Endothelial cell of umbilical vein (primary cell): Measurements from ENCODE around the gene ATAT1. TPM values are rescaled to one million over a fixed set of nuclear protein-coding genes. Genes with fewer than 3 reads are reported as not detected.

Experiments used
- BruUV-seq: library from RNA; stranded (reverse); fragments of 400-500 nt; replicated peaks from 2 replicates; lab custom pipeline; 2021; lab: Mats Ljungman, UMichigan
- CTCF ChIA-PET: fragments of 300-600, 350-600 bp; sonication (Branson Sonifier 250); formaldehyde crosslinking; loops from one replicate; lab custom pipeline; 2021; ENCODE audit warnings: antibody characterized with exemption, inconsistent platforms; lab: Charles Lee
- POLR2A ChIA-PET: fragments of 300-600, 350-600 bp; sonication (Branson Sonifier 250); formaldehyde crosslinking; loops from one replicate; lab custom pipeline; 2021; ENCODE audit warnings: antibody characterized with exemption, inconsistent platforms; lab: Charles Lee
- DNase-seq: peaks from one replicate; pipeline ENCODE4 v3.0.0-alpha.2; 2011; ENCODE audit warnings: low read depth, low spot score
- FAIRE-seq: peaks from 2 replicates; lab custom pipeline; 2011; peaks lifted over from hg19 to GRCh38; lab: Jason Lieb, UNC
- H2AFZ ChIP-seq: 2 replicates; pipeline ENCODE4 v1.6.0; 2012; ENCODE audit warnings: low read depth, low read length, control low read depth, inconsistent platforms
- H3K27ac ChIP-seq: 2 replicates; pipeline ENCODE4 v1.5.1; 2011; ENCODE audit warnings: low read depth, mild to moderate bottlenecking, control low read depth, low read length, moderate library complexity; ENCODE audit not compliant: insufficient read depth
- H3K27me3 ChIP-seq, 2 experiments: 2 replicates each; pipeline versions ENCODE4 v1.6.0 to v1.6.1; 2011; ENCODE audit warnings: low read length in 2 of 2, mixed read lengths in 1 of 2; ENCODE audit not compliant: control insufficient read depth in 2 of 2, insufficient read depth in 2 of 2
- H3K36me3 ChIP-seq, 2 experiments: 2 replicates in 1 of 2; 3 replicates in 1 of 2; pipeline ENCODE4 v1.5.1; 2011; ENCODE audit warnings: low read length in 2 of 2, mild to moderate bottlenecking in 1 of 2, moderate library complexity in 1 of 2; ENCODE audit not compliant: control insufficient read depth in 2 of 2, insufficient read depth in 2 of 2; ENCODE audit errors: extremely low read depth in 1 of 2
- H3K4me1 ChIP-seq: 3 replicates; pipeline ENCODE4 v1.5.1; 2011; ENCODE audit warnings: mild to moderate bottlenecking, low read length; ENCODE audit not compliant: control insufficient read depth, insufficient read depth; ENCODE audit errors: extremely low read depth
- H3K4me2 ChIP-seq: 2 replicates; pipeline ENCODE4 v1.6.1; 2011; ENCODE audit warnings: low read length, control low read depth, mixed read lengths; ENCODE audit not compliant: insufficient read depth
- H3K4me3 ChIP-seq, 3 experiments: fragments of 200-600 bp in 1 of 3; sonication (generic), shearing (Covaris generic) in 1 of 3; replicated peaks in 1 of 3; 2 replicates each; pipeline ENCODE4 v1.5.1; 2011 to 2016; ENCODE audit warnings: control low read depth in 3 of 3, low read length in 3 of 3, mild to moderate bottlenecking in 2 of 3, inconsistent platforms in 1 of 3, low read depth in 1 of 3, moderate library complexity in 1 of 3; ENCODE audit not compliant: insufficient read depth in 1 of 3
- H3K79me2 ChIP-seq: 2 replicates; pipeline ENCODE4 v1.6.0; 2012; ENCODE audit warnings: low read length, inconsistent platforms; ENCODE audit not compliant: control insufficient read depth, insufficient read depth
- H3K9ac ChIP-seq: replicated peaks from 2 replicates; pipeline ENCODE3; 2011; ENCODE audit warnings: low read length, control low read depth; ENCODE audit not compliant: insufficient read depth; ENCODE audit errors: extremely low read depth
- H3K9me1 ChIP-seq: replicated peaks from 3 replicates; pipeline ENCODE4 v1.6.0; 2011; ENCODE audit warnings: mild to moderate bottlenecking, low read length; ENCODE audit not compliant: control insufficient read depth, insufficient read depth; ENCODE audit errors: extremely low read depth
- H3K9me3 ChIP-seq: replicated peaks from 2 replicates; pipeline ENCODE4 v1.5.1; 2012; ENCODE audit warnings: low read length, inconsistent platforms; ENCODE audit not compliant: control insufficient read depth, insufficient read depth
- H4K20me1 ChIP-seq: replicated peaks from 2 replicates; pipeline ENCODE3; 2011; ENCODE audit warnings: mild to moderate bottlenecking, low read length; ENCODE audit not compliant: control insufficient read depth, insufficient read depth; ENCODE audit errors: extremely low read depth
- FOS ChIP-seq: IDR thresholded peaks from 2 replicates; pipeline ENCODE4 v1.6.1; 2011; ENCODE audit warnings: mild to moderate bottlenecking, low read length, moderate library complexity, borderline replicate concordance; ENCODE audit not compliant: insufficient read depth
- POLR2A ChIP-seq: IDR thresholded peaks from 2 replicates; pipeline ENCODE4 v1.6.1; 2012; ENCODE audit warnings: low read depth, mild to moderate bottlenecking, control low read depth, low read length
- POLR2AphosphoS5 ChIP-seq: IDR thresholded peaks from 2 replicates; pipeline ENCODE4 v1.6.1; 2012; ENCODE audit warnings: low read depth, mild to moderate bottlenecking, control low read depth, low read length, moderate library complexity; ENCODE audit not compliant: insufficient read depth
- dilution Hi-C: fragments of 300-500 bp; cut with MboI; formaldehyde crosslinking; loops from one replicate; pipeline ENCODE4 v1.15.0; 2019; ENCODE audit warnings: low sequenced_read_pairs; ENCODE audit not compliant: extremely low pct_ligation_motif_present
- intact Hi-C: fragments of 100-400 bp; cut with micrococcal nuclease; formaldehyde crosslinking; loops from one replicate; pipeline ENCODE4 v1.10.0; 2022
- polyA plus RNA-seq, 4 experiments: library from polyadenylated mRNA; depleted of rRNA in 3 of 4; stranded (reverse) in 3 of 4; unstranded in 1 of 4; fragments of >200 nt; gene quantifications; 2 replicates each; pipeline versions ENCODE4 v1.2.1 to v1.2.3, GENCODE V29; 2011 to 2012; ENCODE audit warnings: missing spikeins in 1 of 4
- total RNA-seq: library from RNA; stranded (reverse); gene quantifications from 2 replicates; pipeline ENCODE4 v1.2.3, GENCODE V29; 2021

The ATAT1 gene
- total and polyA plus RNA-seq, 2 donors (not counting 3 experiments of a cell fraction or from before 2014, with no cell fraction given): 17.4 to 18.4 TPM

GRCh38 chr6:30688569-30688968, 61.9 kb downstream of the ATAT1 start:
- FAIRE-seq: no peak
- dilution Hi-C loops (no loop called here), intact Hi-C loops (no loop called here)
- H3K79me2 ChIP-seq: peaks cover 52% of the 10 kb centered on the region
- peak overlapping the region; percentile 73 for H3K4me2 ChIP-seq
- no peak for DNase-seq
- no peak overlapping the region for H2AFZ ChIP-seq
- H3K27me3 ChIP-seq: no peaks in the 10 kb centered on the region
- TF ChIP-seq POLR2A (peak; percentile 13), POLR2AphosphoS5 (no peak)
- ChIA-PET POLR2A (interaction anchor here (1.7 to 1.8 kb wide), 2 partner anchors 9 to 29 kb away, joined by 7 to 9 read pairs; partner anchors contain the start of gene MDC1), CTCF (interaction anchor here (0.9 to 2.5 kb wide), 6 partner anchors 10 to 42 kb away, joined by 4 to 32 read pairs (median 8); partner anchors contain the start of genes DHX16 and MDC1)
- peak overlapping the region; percentile 93 for H3K27ac ChIP-seq
- no peak overlapping the region for H3K4me3 ChIP-seq
- no peaks in the 10 kb centered on the region for H3K36me3 ChIP-seq
- H3K4me1 ChIP-seq: peaks cover 31% of the 10 kb centered on the region
- H3K9me3 ChIP-seq: no peaks in the 10 kb centered on the region
- no TSS peak for BruUV-seq
- no peaks in the 10 kb centered on the region for H3K9me1 ChIP-seq
- H3K9ac ChIP-seq: no peak overlapping the region
- H4K20me1 ChIP-seq: no peaks in the 10 kb centered on the region

- FAIRE-seq (no peak), DNase-seq (no peak)
- no TSS peak for BruUV-seq
- Histone ChIP-seq H3K4me1 (peaks cover 31% of the 10 kb centered on the region), H4K20me1 (no peaks in the 10 kb centered on the region), H3K27me3 (no peaks in the 10 kb centered on the region), H3K36me3 (no peaks in the 10 kb centered on the region), H3K4me3 (no peak overlapping the region), H3K79me2 (peaks cover 45% of the 10 kb centered on the region), H3K4me2 (peak overlapping the region; percentile 78), H3K27ac (no peak overlapping the region), H3K9ac (no peak overlapping the region), H2AFZ (no peak overlapping the region), H3K9me3 (no peaks in the 10 kb centered on the region), H3K9me1 (no peaks in the 10 kb centered on the region)
- ChIA-PET CTCF (interaction anchor here (1.5 to 2.5 kb wide), 5 partner anchors 10 to 42 kb away, joined by 4 to 32 read pairs (median 9); partner anchors contain the start of gene DHX16), POLR2A (interaction anchor here (1.2 kb wide), 1 partner anchor 30 kb away, joined by 4 read pairs; no protein-coding TSS in a partner anchor)
- dilution Hi-C loops (no loop called here), intact Hi-C loops (no loop called here)
- TF ChIP-seq POLR2A (peak; percentile 4), FOS (no peak)
Observed at GRCh38 chr6:30689022-30689865, 62.6 kb downstream of the ATAT1 start.
